Activated CD4-positive, alpha-beta T cell treated with anti-CD3 and anti-CD28 coated beads for 1 hour (primary cell): ENCODE data around the gene CES4A.
A peak's percentile ranks its signal among the peaks of the same experiment; 100 is the strongest.
"Not testable (repeated sequence)": the region's sequence is repeated elsewhere in the genome, so short reads cannot be mapped to it uniquely, and the experiment has no call there.

Experiments
- DNase-seq: peaks from one replicate; pipeline ENCODE4 v3.0.0-alpha.2; 2020

CES4A gene

GRCh38 chr16:66993558-66993957 lies 5.2 kb downstream of the CES4A start:
- DNase-seq: not testable (repeated sequence)

- DNase-seq: no peak
Measured at GRCh38 chr16:66996324-66996982, 8.1 kb downstream of the CES4A start.

- no peak for DNase-seq
Measured at GRCh38 chr16:66996983-66997358, 8.6 kb downstream of the CES4A start.

GRCh38 chr16:67000384-67001351 lies 12.3 kb downstream of the CES4A start:
- peak; percentile 40 for DNase-seq

- no peak for DNase-seq
Measured at GRCh38 chr16:67001726-67002125, 13.3 kb downstream of the CES4A start.

- no peak for DNase-seq
Measured at GRCh38 chr16:67006930-67007658, 18.7 kb downstream of the CES4A start.

- no peak for DNase-seq
Measured at GRCh38 chr16:67009158-67009557, 20.8 kb downstream of the CES4A start.

- no peak for DNase-seq
Measured at GRCh38 chr16:67011274-67011673, 22.9 kb downstream of the CES4A start.

GRCh38 chr16:67013233-67013822 lies 24.9 kb downstream of the CES4A start:
- no peak for DNase-seq

- DNase-seq: peak; percentile 47
Measured at GRCh38 chr16:67013823-67014633, 25.6 kb downstream of the CES4A start.

GRCh38 chr16:67014634-67015312 lies 26.4 kb downstream of the CES4A start:
- DNase-seq: no peak

- DNase-seq: no peak
Measured at GRCh38 chr16:67015313-67015731, 26.9 kb downstream of the CES4A start.

GRCh38 chr16:67016143-67016542 lies 27.8 kb downstream of the CES4A start:
- no peak for DNase-seq

- DNase-seq: no peak
Measured at GRCh38 chr16:67016681-67017420, 28.5 kb downstream of the CES4A start.

- DNase-seq: no peak
Measured at GRCh38 chr16:67017421-67017750, 29.0 kb downstream of the CES4A start.

GRCh38 chr16:67017810-67018488 lies 29.6 kb downstream of the CES4A start:
- DNase-seq: peak; percentile 69

GRCh38 chr16:67019171-67019570 lies 30.8 kb downstream of the CES4A start:
- no peak for DNase-seq

GRCh38 chr16:67021321-67021720 lies 32.9 kb downstream of the CES4A start:
- DNase-seq: no peak

GRCh38 chr16:67022531-67023214 lies 34.3 kb downstream of the CES4A start:
- DNase-seq: no peak

GRCh38 chr16:67023689-67024088 lies 35.3 kb downstream of the CES4A start:
- no peak for DNase-seq
